Activated CD8-positive, alpha-beta memory T cell treated with anti-CD3 and anti-CD28 coated beads, Interleukin-2, amount 10 ng/mL, durations not matched to agents 7 days and 5 days (primary cell): ENCODE data around the gene TSACC. TPM values are rescaled to one million over a fixed set of nuclear protein-coding genes. Genes with fewer than 3 reads are reported as not detected.
"Not testable (repeated sequence)": the region's sequence is repeated elsewhere in the genome, so short reads cannot be mapped to it uniquely, and the experiment has no call there.

ENCODE experiments used
- ATAC-seq: fragments of 150-1000 bp; cut with Tn5 transposase; one replicate; pipeline ENCODE4 v1.10.0; 2021; ENCODE audit warnings: moderate library complexity
- CTCF ChIA-PET: fragments of 350-600 bp; sonication (Branson Sonifier 250); formaldehyde crosslinking; loops from one replicate; lab custom pipeline; 2021; ENCODE audit warnings: antibody characterized with exemption; lab: Charles Lee
- DNase-seq: peaks from one replicate; pipeline ENCODE4 v3.0.0-alpha.2; 2020
- H3K27ac Mint-ChIP-seq: one replicate; pipeline ENCODE4 v1.8.0; 2021; ENCODE audit warnings: mild to moderate bottlenecking, mixed read lengths
- H3K27me3 Mint-ChIP-seq: one replicate; pipeline ENCODE4 v1.8.0; 2021; ENCODE audit warnings: mixed read lengths
- H3K36me3 Mint-ChIP-seq: one replicate; pipeline ENCODE4 v1.8.0; 2021; ENCODE audit warnings: mild to moderate bottlenecking, mixed read lengths
- H3K4me1 Mint-ChIP-seq: one replicate; pipeline ENCODE4 v1.8.0; 2021; ENCODE audit warnings: mixed read lengths
- H3K4me3 Mint-ChIP-seq: one replicate; pipeline ENCODE4 v1.8.0; 2021; ENCODE audit warnings: mild to moderate bottlenecking, moderate library complexity, mixed read lengths
- H3K9me3 Mint-ChIP-seq: one replicate; pipeline ENCODE4 v1.8.0; 2022; ENCODE audit warnings: low read depth, mixed read lengths
- total RNA-seq, 2 experiments: library from RNA; stranded (reverse); gene quantifications; one replicate each; pipeline ENCODE4 v1.2.3, GENCODE V29; 2021

TSACC gene
- total RNA-seq, 2 experiments from 2014 or later = not detected

DNA sequence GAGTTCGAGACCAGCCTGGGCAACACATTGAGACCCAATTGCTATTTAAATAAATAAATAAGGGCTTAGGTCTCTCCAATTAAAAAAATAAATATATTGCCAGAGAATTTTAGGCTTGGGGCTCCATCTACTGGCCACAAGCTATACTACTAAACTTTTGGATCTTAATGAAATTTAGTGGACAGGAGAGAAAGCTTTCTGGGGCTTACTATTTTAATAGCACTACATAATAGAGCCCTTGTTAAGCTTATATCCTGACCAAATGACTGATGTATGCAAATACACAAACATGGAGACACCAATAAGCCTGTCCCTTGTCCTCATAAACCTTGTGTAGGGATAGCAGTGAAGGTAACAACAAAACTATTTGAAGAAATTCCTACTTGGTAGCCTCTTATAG is 18.7 kb upstream of the TSACC start:
- no peak overlapping the region for H3K4me3 Mint-ChIP-seq
- CTCF ChIA-PET = interaction anchor here (0.7 to 2.9 kb wide), 23 partner anchors 9 to 228 kb away, joined by 3 to 29 read pairs (median 5); partner anchors contain the start of genes CCT3, SEMA4A, SMG5 and TMEM79
- no peak overlapping the region for H3K27ac Mint-ChIP-seq
- no peaks in the 10 kb centered on the region for H3K4me1 Mint-ChIP-seq
- no peaks in the 10 kb centered on the region for H3K27me3 Mint-ChIP-seq
- ATAC-seq = no peak
- no peaks in the 10 kb centered on the region for H3K9me3 Mint-ChIP-seq
- no peak for DNase-seq
- peaks cover 53% of the 10 kb centered on the region for H3K36me3 Mint-ChIP-seq

DNA sequence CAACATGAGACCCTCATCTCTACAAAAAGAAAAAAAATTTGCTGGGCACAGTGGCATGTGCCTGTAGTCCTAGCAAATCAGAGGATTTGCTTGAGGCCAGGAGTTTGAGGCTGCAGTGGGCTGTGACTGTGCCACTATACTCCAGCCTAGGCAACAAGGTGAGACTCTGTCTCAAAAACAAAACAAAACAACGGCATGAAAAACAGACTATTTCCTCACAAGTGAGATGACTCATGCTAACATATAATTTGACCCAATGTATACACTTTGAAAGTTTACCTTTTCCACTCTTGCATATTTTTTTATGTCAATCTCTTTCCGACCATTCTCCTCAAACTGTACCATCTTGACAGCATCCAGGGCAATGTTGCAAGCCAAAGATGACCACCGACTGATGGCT is 17.8 kb upstream of the TSACC start:
- ATAC-seq (no peak), DNase-seq (no peak)
- Mint-ChIP-seq H3K4me3 (no peak overlapping the region), H3K27ac (no peak overlapping the region), H3K9me3 (no peaks in the 10 kb centered on the region), H3K36me3 (peaks cover 53% of the 10 kb centered on the region), H3K4me1 (no peaks in the 10 kb centered on the region), H3K27me3 (no peaks in the 10 kb centered on the region)
- CTCF ChIA-PET = interaction anchor here (1.4 to 2.9 kb wide), 2 partner anchors 10 to 95 kb away, joined by 7 to 11 read pairs; no protein-coding TSS in a partner anchor

GRCh38 chr1:156323179-156323578 is 15.1 kb upstream of the TSACC start:
- CTCF ChIA-PET, H3K27ac Mint-ChIP-seq, DNase-seq, H3K4me3 Mint-ChIP-seq, ATAC-seq, H3K27me3 Mint-ChIP-seq, H3K4me1 Mint-ChIP-seq, H3K9me3 Mint-ChIP-seq: not testable (repeated sequence)
- peaks cover 38% of the 10 kb centered on the region for H3K36me3 Mint-ChIP-seq

DNA sequence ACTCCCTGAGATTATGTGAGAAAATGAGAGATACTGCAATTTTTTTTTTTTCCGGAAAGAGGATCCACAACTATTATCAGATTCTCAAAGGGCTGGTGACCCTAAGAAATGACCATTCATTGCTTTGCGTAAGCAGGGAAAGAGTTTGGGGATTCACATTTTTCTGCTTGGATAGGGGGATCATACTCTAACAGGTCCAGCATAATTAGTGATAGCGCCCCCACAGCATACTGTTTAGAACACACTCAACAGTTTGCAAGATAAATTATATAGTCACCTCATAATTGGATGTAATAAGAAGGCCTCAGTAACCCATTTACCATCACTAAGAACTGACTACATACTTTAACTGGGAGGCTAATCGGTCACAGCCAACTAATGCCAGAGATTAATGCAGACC is 2.1 kb upstream of the TSACC start:
- ATAC-seq = no peak
- H3K4me3 Mint-ChIP-seq = peak overlapping the region; percentile 95
- DNase-seq = peak; percentile 45
- no peaks in the 10 kb centered on the region for H3K9me3 Mint-ChIP-seq
- CTCF ChIA-PET = interaction anchor here (0.8 to 3.5 kb wide), 9 partner anchors 10 to 194 kb away, joined by 3 to 16 read pairs (median 5); no protein-coding TSS in a partner anchor
- peaks cover 31% of the 10 kb centered on the region for H3K4me1 Mint-ChIP-seq
- peak overlapping the region; percentile 89 for H3K27ac Mint-ChIP-seq
- no peaks in the 10 kb centered on the region for H3K27me3 Mint-ChIP-seq
- peaks cover 39% of the 10 kb centered on the region for H3K36me3 Mint-ChIP-seq

GRCh38 chr1:156337052-156337887 is 1.1 kb upstream of the TSACC start:
- Mint-ChIP-seq H3K4me1 (peaks cover 31% of the 10 kb centered on the region), H3K27me3 (peaks cover 2% of the 10 kb centered on the region), H3K9me3 (no peaks in the 10 kb centered on the region), H3K4me3 (peak overlapping the region; percentile 95), H3K36me3 (peaks cover 34% of the 10 kb centered on the region), H3K27ac (peak overlapping the region; percentile 89)
- CTCF ChIA-PET = interaction anchor here (0.8 to 3.5 kb wide), 12 partner anchors 11 to 271 kb away, joined by 3 to 16 read pairs (median 4); partner anchors contain the start of gene GLMP
- ATAC-seq (peak; percentile 2), DNase-seq (peak; percentile 42)

- ATAC-seq (no peak), DNase-seq (no peak)
- CTCF ChIA-PET = interaction anchor here (0.9 to 3.5 kb wide), 8 partner anchors 19 to 271 kb away, joined by 3 to 16 read pairs (median 4); partner anchors contain the start of gene GLMP
- Mint-ChIP-seq H3K36me3 (peaks cover 30% of the 10 kb centered on the region), H3K4me1 (peaks cover 31% of the 10 kb centered on the region), H3K27me3 (peaks cover 5% of the 10 kb centered on the region), H3K4me3 (peak overlapping the region; percentile 95), H3K27ac (peak overlapping the region; percentile 89), H3K9me3 (no peaks in the 10 kb centered on the region)
These were observed 492 bp upstream of the TSACC start for GRCh38 chr1:156337888-156338179.

GRCh38 chr1:156342166-156342955 is 4.0 kb downstream of the TSACC start:
- CTCF ChIA-PET = interaction anchor here (1.3 to 1.5 kb wide), 3 partner anchors 43 to 282 kb away, joined by 3 to 6 read pairs (median 4); no protein-coding TSS in a partner anchor
- no peak for ATAC-seq
- DNase-seq = no peak
- Mint-ChIP-seq H3K9me3 (no peaks in the 10 kb centered on the region), H3K27ac (no peak overlapping the region), H3K36me3 (peaks cover under 1% of the 10 kb centered on the region), H3K4me1 (peaks cover 7% of the 10 kb centered on the region), H3K4me3 (no peak overlapping the region), H3K27me3 (peaks cover 26% of the 10 kb centered on the region)

GRCh38 chr1:156344409-156344808 is 6.1 kb downstream of the TSACC start:
- no peak overlapping the region for H3K4me3 Mint-ChIP-seq
- CTCF ChIA-PET = interaction anchor here (0.6 to 1.0 kb wide), 2 partner anchors 41 kb away, joined by 3 read pairs; no protein-coding TSS in a partner anchor
- peaks cover 37% of the 10 kb centered on the region for H3K27me3 Mint-ChIP-seq
- DNase-seq = no peak
- H3K9me3 Mint-ChIP-seq = no peaks in the 10 kb centered on the region
- H3K27ac Mint-ChIP-seq = no peak overlapping the region
- no peaks in the 10 kb centered on the region for H3K36me3 Mint-ChIP-seq
- ATAC-seq = no peak
- peaks cover 2% of the 10 kb centered on the region for H3K4me1 Mint-ChIP-seq

DNA sequence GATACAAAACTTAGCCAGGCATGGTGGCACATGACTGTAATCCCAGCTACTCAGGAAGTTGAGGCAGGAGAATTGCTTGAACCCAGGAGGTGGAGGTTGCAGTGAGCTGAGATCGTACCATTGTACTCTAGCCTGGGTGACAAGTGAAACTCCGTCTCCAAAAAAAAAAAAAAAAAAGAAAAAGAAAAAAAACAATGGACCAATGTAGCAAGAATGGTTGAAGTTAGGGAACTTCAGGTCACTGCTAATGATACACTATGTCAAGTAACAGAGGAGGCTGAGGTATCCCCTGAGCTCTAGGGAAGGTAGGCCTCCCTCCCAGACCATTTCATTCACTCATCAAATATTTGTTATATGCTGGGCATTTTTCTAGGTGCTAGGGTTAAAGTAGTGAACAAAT is 7.7 kb downstream of the TSACC start:
- not testable (repeated sequence) for ATAC-seq, H3K27ac Mint-ChIP-seq

GRCh38 chr1:156346636-156347035 is 8.3 kb downstream of the TSACC start:
- DNase-seq (no peak), ATAC-seq (no peak)
- CTCF ChIA-PET = interaction anchor here (0.9 kb wide), 1 partner anchor 39 kb away, joined by 3 read pairs; no protein-coding TSS in a partner anchor
- Mint-ChIP-seq H3K9me3 (no peaks in the 10 kb centered on the region), H3K27me3 (peaks cover 47% of the 10 kb centered on the region), H3K36me3 (no peaks in the 10 kb centered on the region), H3K27ac (no peak overlapping the region), H3K4me3 (no peak overlapping the region), H3K4me1 (peaks cover 5% of the 10 kb centered on the region)

More for the DNA sequence above, 7.7 kb downstream of the TSACC start:
- DNase-seq, H3K9me3 Mint-ChIP-seq, H3K4me1 Mint-ChIP-seq, H3K36me3 Mint-ChIP-seq, H3K4me3 Mint-ChIP-seq: not testable (repeated sequence)
- peaks cover 44% of the 10 kb centered on the region for H3K27me3 Mint-ChIP-seq
- CTCF ChIA-PET = interaction anchor here (0.9 kb wide), 1 partner anchor 40 kb away, joined by 3 read pairs; no protein-coding TSS in a partner anchor

DNA sequence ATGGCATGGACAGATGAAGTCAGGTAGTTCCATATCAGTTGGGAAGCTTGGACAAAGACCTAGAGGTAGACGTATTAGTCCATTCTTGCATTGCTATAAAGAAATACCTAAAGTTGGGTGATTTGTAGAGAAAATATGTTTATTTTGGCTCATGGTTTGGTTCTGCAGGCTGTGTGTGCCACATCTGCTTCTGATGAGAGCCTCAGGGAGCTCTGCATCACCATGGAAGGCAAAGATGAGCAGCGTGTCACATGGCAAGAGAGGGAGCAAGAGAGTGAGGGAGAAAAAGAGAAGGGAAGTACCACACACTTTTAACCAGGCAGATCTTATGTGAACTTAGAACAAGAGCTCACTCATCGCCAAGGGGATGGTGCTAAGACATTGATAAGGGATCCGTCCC is 9.0 kb downstream of the TSACC start:
- Mint-ChIP-seq H3K4me3 (no peak overlapping the region), H3K9me3 (no peaks in the 10 kb centered on the region), H3K27me3 (peaks cover 45% of the 10 kb centered on the region), H3K4me1 (peaks cover 5% of the 10 kb centered on the region), H3K27ac (no peak overlapping the region), H3K36me3 (no peaks in the 10 kb centered on the region)
- ATAC-seq = no peak
- DNase-seq = no peak
- CTCF ChIA-PET = interaction anchor here (1.0 to 1.9 kb wide), 2 partner anchors 38 to 98 kb away, joined by 3 to 9 read pairs; no protein-coding TSS in a partner anchor

- not testable (repeated sequence) for H3K27ac Mint-ChIP-seq, DNase-seq, H3K4me3 Mint-ChIP-seq, H3K9me3 Mint-ChIP-seq, ATAC-seq, H3K36me3 Mint-ChIP-seq
- CTCF ChIA-PET = interaction anchor here (1.1 to 2.5 kb wide), 5 partner anchors 9 to 93 kb away, joined by 3 to 10 read pairs (median 5); no protein-coding TSS in a partner anchor
- Mint-ChIP-seq H3K4me1 (peaks cover 11% of the 10 kb centered on the region), H3K27me3 (peaks cover 50% of the 10 kb centered on the region)
These were observed 14.2 kb downstream of the TSACC start for GRCh38 chr1:156352481-156352880.
